Activated CD4-positive, alpha-beta T cell treated with anti-CD3 and anti-CD28 coated beads, Interleukin-2, Interleukin-6, amounts not matched to agents 100 ng/mL and 50 ng/mL, durations not matched to agents 16 hours and 8 hours (primary cell): ENCODE data around the gene SLC35F2.
"Not testable (repeated sequence)": the region's sequence is repeated elsewhere in the genome, so short reads cannot be mapped to it uniquely, and the experiment has no call there.

Experiments used
- DNase-seq: peaks from one replicate; pipeline ENCODE4 v3.0.0-alpha.2; 2020

Gene SLC35F2

GRCh38 chr11:107840129-107840484 is 18.5 kb downstream of the SLC35F2 start:
- no peak for DNase-seq

- DNase-seq: no peak
Observed at GRCh38 chr11:107836851-107837250, 21.7 kb downstream of the SLC35F2 start.

GRCh38 chr11:107834995-107835394 is 23.6 kb downstream of the SLC35F2 start:
- DNase-seq: no peak

GRCh38 chr11:107833926-107834325 is 24.7 kb downstream of the SLC35F2 start:
- not testable (repeated sequence) for DNase-seq

GRCh38 chr11:107830915-107831540 is 27.6 kb downstream of the SLC35F2 start:
- no peak for DNase-seq

GRCh38 chr11:107827041-107827440 is 31.5 kb downstream of the SLC35F2 start:
- no peak for DNase-seq

GRCh38 chr11:107825875-107826274 is 32.7 kb downstream of the SLC35F2 start:
- DNase-seq: no peak

- no peak for DNase-seq
Observed at GRCh38 chr11:107824668-107825369, 33.8 kb downstream of the SLC35F2 start.

- DNase-seq: no peak
Observed at GRCh38 chr11:107821199-107821927, 37.2 kb downstream of the SLC35F2 start.

GRCh38 chr11:107819361-107820014 is 39.1 kb downstream of the SLC35F2 start:
- no peak for DNase-seq

GRCh38 chr11:107818491-107818890 is 40.1 kb downstream of the SLC35F2 start:
- no peak for DNase-seq

GRCh38 chr11:107816028-107816427 is 42.6 kb downstream of the SLC35F2 start:
- no peak for DNase-seq

- DNase-seq: no peak
Observed at GRCh38 chr11:107810875-107811274, 47.7 kb downstream of the SLC35F2 start.

GRCh38 chr11:107808521-107808920 is 50.1 kb downstream of the SLC35F2 start:
- no peak for DNase-seq

- no peak for DNase-seq
Observed at GRCh38 chr11:107804971-107805370, 53.6 kb downstream of the SLC35F2 start.

GRCh38 chr11:107804211-107804610 is 54.4 kb downstream of the SLC35F2 start:
- no peak for DNase-seq

- DNase-seq: no peak
Observed at GRCh38 chr11:107801641-107802040, 56.9 kb downstream of the SLC35F2 start.

- peak; percentile 82 for DNase-seq
Observed at GRCh38 chr11:107799218-107799859, 59.2 kb downstream of the SLC35F2 start.

GRCh38 chr11:107792049-107792443 is 66.5 kb downstream of the SLC35F2 start:
- no peak for DNase-seq

GRCh38 chr11:107791343-107792048 is 67.1 kb downstream of the SLC35F2 start:
- no peak for DNase-seq

- DNase-seq: no peak
Observed at GRCh38 chr11:107789767-107790166, 68.8 kb downstream of the SLC35F2 start.

GRCh38 chr11:107787733-107788132 is 70.9 kb downstream of the SLC35F2 start:
- no peak for DNase-seq
